NOMO-1 treated with dmso at 0.1 percent for 144 hours (cell line): ENCODE measurements around the gene PGA5.
"Not testable (repeated sequence)": the region's sequence is repeated elsewhere in the genome, so short reads cannot be mapped to it uniquely, and the experiment has no call there.

Source experiments
- DNase-seq: peaks from one replicate; lab custom pipeline; 2025; ENCODE audit not compliant: unreplicated experiment; lab: John Stamatoyannopoulos, UW

Gene PGA5

GRCh38 chr11:61240875-61241274 is at the start of gene PGA5:
TSS of gene PGA5 (plus strand) at chr11:61241175. CDS start at chr11:61241227, 52 bp downstream.
- not testable (repeated sequence) for DNase-seq

- no peak for DNase-seq
These were observed 47.4 kb upstream of the PGA5 start for GRCh38 chr11:61193596-61193995.

- no peak for DNase-seq
These were observed 46.8 kb upstream of the PGA5 start for GRCh38 chr11:61194169-61194671.

- DNase-seq = no peak
These were observed 45.8 kb upstream of the PGA5 start for GRCh38 chr11:61194981-61195695.

GRCh38 chr11:61195719-61196118 is 45.3 kb upstream of the PGA5 start:
- no peak for DNase-seq

GRCh38 chr11:61198361-61198760 is 42.6 kb upstream of the PGA5 start:
- DNase-seq = no peak

GRCh38 chr11:61198948-61199523 is 41.9 kb upstream of the PGA5 start:
- DNase-seq = no peak

GRCh38 chr11:61201476-61201875 is 39.5 kb upstream of the PGA5 start:
- DNase-seq = no peak

- not testable (repeated sequence) for DNase-seq
These were observed 37.8 kb upstream of the PGA5 start, which contains the start of gene PGA3 for GRCh38 chr11:61202950-61203746. TSS of gene PGA3 (plus strand) at chr11:61203515. CDS start at chr11:61203565, 50 bp downstream.

- DNase-seq = not testable (repeated sequence)
These were observed 37.1 kb upstream of the PGA5 start for GRCh38 chr11:61203873-61204272.

- DNase-seq = not testable (repeated sequence)
These were observed 36.4 kb upstream of the PGA5 start for GRCh38 chr11:61204502-61205059.

- not testable (repeated sequence) for DNase-seq
These were observed 33.2 kb upstream of the PGA5 start for GRCh38 chr11:61207636-61208310.

GRCh38 chr11:61210629-61211028 is 30.3 kb upstream of the PGA5 start:
- not testable (repeated sequence) for DNase-seq

- not testable (repeated sequence) for DNase-seq
These were observed 29.5 kb upstream of the PGA5 start for GRCh38 chr11:61211327-61211952.

- not testable (repeated sequence) for DNase-seq
These were observed 28.8 kb upstream of the PGA5 start for GRCh38 chr11:61212202-61212601.

GRCh38 chr11:61213711-61214324 is 27.2 kb upstream of the PGA5 start:
- not testable (repeated sequence) for DNase-seq

- DNase-seq = not testable (repeated sequence)
These were observed 22.7 kb upstream of the PGA5 start for GRCh38 chr11:61218306-61218705.

- not testable (repeated sequence) for DNase-seq
These were observed 22.0 kb upstream of the PGA5 start for GRCh38 chr11:61219016-61219415.

- not testable (repeated sequence) for DNase-seq
These were observed 18.9 kb upstream of the PGA5 start, which contains the start of gene PGA4 for GRCh38 chr11:61222047-61222446. TSS of gene PGA4 (plus strand) at chr11:61222347. CDS start at chr11:61222401, 54 bp downstream.
